Stimulated activated CD8-positive, alpha-beta memory T cell treated with anti-CD3 and anti-CD28 coated beads, Interleukin-7, amount 100 ng/mL, for 4 hours (primary cell): ENCODE results near the gene STK10.

ENCODE experiments used
- DNase-seq, 2 donors: peaks; one replicate each; pipeline ENCODE4 v3.0.0-alpha.2; 2020; ENCODE audit warnings: low read depth in 2 of 2

STK10 gene

DNA sequence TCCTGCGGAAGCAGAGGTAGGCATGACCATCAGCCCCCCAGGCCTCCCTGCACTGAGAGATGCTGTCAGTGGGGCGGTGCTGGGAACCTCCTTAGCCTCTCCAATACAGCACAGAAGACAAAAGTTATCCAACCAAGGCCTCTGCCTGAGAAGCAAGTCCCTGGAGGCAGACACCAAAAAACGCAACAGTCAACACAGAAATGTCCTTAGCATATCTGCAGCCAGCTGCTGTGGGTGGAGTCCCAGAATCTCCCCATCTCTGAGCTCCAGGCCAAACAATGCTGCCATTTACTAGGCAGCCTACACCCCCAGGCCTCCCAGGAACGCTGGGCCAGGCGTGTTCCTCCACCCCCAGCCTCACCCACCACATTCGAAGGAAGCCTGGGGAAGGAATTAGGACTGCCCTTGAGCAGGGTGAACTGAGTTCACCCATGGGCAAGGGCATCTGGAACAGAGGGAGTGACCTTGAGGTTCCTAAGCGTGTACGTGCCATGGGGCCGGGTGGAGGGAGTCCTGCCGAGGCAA is 43.7 kb downstream of the STK10 start:
- DNase-seq, result no peak

DNA sequence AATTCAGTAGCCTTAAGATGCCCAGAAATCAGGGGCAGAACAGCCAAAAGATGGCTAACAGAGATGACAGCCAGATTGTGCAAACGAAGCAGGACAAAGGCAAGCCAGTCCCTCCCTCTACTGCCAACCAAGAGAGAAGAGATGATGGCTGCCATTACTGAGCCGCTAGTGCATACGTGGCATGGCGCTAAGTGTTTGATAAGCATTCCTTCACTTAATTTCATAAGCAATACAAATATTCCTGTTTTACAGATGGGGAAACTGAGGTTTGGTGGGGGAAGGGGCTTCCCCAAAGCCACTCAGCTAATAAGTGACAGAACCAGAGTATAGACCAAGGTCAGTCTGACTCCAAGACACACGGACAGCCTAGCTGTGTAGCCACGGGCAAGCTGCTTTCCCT is 44.1 kb downstream of the STK10 start:
- DNase-seq, result no peak

DNA sequence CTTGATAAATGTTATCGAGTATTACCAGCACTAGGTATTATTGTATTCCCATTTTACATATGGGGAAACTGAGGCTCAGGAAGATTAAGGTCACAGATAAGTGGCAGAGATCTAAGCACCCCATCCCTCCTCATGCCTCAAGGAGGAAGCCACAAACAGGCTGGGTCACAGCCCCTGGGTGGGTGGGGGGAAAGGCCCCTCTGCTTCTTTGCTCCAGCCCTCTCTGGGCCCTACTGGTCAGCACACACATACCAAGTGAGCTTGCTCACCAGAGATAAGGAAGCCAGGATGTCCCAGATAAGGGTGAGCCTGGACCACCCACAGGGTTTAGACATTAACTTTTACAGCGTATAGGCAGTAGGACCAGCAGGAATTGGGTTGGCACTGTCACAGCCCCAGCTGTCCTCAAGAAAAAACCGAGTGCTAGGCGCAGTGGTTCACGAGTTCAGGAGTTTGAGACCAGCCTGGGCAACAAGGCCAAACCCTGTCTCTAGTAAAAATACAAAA is 45.3 kb downstream of the STK10 start:
- DNase-seq, result no peak

DNA sequence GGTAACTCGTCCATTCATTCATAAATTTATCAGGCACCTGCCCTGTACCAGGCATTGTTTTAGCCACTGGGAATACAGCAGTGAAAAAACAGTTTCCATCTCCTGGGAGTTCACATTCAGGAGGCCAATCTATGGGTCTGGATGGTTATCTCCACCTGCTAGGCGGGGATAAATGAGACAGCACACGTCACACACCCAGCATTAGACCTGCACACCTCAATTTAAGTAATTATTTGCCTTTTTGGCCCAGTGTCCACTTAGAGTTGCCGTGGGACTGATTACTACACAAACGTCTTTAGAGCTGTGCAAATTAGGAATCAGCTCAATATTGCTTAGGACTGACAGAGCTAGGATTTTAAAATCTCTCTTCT is 46.1 kb downstream of the STK10 start:
- no peak for DNase-seq

DNA sequence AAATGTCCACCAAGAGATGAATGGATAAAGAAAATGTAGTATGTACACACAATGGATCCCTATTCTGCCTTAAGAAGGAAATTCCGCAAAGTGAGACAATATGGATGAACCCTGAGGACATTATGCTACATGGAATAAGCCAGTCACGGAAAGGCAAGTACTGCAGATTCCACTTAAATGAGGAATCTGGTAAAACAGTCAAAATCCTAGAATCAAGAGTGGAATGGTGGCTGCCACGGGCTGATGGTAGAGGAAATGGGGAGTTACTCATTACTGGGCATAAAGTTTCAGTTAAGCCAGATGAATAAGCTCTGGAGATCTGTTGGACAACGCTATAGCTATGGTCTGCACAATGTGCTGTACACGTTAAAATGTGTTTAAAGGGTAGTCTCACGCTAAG is 47.2 kb downstream of the STK10 start:
- no peak for DNase-seq

DNA sequence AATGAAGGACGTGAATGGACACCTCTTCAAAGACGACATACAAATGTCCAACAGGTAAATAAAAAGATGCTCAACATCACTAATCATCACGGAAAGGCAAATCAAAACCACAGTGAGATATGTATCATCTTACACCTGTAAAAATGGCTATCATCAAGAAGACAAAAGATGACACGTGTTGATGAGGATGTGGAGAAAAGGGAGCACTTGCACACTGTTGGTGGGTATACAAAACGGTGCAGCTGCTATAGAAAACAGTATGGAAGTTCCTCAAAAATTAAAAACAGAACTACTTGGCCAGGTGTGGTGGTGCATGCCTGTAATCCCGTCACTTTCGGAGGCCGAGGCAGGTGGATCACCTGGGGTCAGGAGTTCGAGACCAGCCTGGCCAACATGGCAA is 47.9 kb downstream of the STK10 start:
- DNase-seq, result no peak

DNA sequence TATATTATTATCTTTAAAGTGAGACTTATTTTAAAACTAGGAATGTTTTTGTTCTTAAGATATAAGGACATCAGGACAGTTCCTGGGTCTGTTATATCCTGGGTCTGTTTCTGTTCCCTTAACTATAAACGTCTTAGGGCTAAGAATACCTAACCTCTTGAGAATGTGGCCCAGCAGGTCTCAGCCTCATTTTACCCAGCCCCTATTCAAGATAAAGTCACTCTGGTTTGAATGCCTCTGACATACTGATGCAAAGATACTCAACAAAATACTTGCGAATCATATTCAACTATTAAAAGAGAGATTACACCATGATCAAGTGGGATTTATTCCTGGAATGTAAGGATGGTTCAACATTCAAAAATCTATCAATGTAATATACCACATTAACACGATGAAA is 51.0 kb downstream of the STK10 start:
- no peak for DNase-seq

DNA sequence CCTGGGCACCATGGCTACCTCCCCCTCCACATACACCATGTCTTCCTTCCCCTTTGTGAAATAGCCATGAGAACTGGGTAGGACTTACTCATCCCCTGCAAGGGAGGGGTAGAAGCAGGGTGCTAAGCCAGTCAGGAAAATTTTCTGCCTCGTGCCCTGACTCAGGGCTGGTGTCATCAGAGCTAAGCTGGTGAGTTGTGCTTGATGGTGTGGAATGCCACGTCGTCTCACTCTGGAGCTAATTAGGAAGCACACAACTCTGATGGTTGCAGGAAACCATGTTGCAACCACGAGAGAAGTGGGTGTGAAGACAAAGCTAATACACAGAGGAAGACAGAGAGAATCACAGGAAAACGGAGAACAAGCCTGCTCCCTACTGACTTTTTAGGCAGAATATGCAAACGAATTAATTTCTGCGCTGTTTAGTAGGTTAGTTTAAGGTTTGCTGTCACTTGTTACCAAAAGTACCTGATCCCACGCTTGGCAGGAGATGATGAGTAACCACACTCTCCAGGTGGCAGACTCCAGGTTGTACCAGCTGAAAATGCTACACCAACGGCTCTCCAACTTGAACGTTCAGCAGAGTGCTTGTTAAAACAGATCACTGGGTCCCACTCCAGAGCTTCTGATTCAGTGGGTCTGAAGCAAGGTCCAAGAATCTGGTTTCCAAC is 54.5 kb downstream of the STK10 start:
- peak in 1 of 2 donors; percentile 53 for DNase-seq

DNA sequence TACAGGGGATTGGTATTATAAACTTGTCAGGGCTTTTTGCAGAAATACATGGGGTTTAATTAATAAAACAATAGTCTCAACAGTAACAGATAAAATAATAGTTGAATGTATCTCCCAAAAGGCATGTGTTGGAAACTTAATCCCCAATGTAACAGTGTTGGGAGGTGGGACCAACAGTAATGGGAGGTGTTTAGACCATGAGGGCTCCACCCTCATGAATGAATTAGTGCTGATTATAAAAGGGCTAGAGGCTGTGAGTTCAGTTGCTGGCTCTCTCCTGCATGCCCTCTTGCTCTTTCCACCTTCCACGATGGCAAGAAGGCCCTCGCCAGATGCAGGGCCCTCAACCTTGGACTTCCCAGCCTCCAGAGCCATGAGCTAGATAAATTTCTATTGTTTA is 56.3 kb downstream of the STK10 start:
- no peak for DNase-seq

DNA sequence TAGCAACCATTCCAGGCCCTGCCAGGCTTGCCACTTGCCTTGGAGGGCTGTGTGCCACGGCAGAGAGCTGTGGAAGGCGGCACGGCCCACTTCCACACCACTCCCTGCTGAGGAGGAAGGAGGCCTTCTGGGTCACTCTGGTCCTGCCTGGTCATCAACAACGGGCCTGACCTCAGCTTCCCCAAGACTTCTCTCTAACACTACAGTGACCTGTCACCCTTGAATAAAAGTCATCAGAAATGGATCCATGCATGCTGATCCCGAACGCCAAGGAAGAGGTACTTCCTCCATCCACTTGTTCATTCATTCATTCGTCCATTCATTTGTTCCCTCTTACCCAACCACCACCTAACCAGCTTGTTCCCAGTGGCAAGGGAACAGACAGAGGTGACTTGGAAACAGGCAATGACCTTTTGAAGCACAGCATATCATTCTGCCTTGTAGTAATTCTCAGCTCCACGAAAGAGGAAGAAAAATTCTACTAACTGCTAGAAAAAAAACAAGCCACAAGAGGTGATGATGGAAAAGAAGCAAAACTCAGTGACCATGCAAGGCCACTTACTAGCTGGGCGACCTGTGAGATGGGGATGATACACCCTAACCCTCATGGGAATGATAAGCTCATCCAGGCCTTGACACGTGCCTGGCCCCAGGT is 58.6 kb downstream of the STK10 start:
- DNase-seq, result no peak

DNA sequence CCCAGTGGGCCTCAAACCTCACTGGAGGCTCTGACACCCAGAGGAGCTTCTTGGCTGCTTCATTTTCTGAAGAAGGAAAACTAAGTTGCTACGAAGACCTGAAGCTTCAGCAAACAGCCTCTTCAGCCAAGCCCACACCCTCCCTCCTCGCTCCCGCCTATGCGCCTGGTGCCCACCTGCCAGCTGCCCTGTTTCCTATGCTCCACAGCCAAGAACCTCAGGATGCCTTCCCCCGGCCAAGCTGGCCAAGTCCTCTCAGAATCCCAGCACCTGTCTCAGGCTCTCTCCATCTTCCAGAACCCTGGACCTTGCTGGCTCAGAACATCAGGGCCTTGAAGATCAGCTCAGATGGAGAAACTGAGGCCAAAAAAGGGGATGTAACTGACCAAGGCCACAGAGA is 60.4 kb downstream of the STK10 start:
- no peak for DNase-seq

DNA sequence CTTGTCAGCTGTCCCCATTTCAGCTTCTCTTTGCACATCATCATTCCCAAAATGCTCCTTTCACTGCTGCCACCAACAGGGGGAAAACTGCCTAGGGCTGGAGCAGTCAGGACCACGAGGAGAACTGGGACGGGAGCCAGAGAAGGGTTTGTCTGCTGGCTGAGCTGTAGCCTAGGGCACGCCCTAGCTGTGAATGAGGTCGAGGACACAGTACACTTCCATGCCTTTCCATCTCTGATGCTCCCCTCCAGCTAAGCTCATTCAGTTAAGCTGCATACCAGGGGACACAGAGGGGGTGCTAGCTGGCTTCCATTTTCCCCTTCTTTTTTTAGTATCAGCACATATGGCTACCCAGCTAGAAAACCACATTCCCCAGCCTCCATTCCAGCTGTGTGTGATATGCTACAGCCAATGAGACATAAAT is 64.7 kb downstream of the STK10 start:
- DNase-seq, result no peak

DNA sequence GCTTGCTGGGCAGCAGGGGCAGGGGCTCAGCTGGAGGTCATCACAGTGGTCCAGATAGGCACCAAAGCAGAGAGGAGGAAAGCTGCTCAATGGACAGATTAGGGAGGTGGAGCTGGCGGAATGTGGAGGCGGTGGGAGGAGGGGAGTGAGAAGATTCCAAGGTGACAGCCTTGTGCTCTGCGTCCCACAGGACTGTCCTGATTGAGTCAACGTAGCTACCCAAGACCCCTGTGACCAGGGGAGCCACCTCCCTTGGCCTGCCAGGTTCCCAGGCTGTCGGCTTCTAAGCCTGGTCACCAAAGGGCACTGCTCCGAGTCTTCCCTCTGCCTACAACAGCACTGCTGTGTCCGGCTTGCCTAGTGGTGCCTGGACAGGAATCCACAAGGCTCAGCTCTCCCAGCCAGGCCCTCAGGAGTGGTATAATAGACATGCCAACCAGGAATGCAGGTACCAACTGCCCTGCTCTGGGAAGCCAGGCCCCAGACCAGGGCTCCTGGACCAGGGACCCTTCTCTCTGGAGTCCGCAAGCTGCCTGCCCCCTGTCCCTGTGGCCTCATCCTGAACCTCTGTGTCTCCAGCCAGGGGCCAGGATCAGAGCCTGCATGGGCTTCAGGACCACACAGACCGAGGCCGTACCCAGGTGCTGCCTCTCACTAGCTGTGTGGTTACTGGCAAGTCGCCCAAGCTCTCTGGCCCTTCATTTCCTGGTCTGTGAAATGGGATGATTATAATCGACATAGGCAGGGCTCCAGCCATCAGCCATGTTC is 67.9 kb downstream of the STK10 start:
- no peak for DNase-seq

DNA sequence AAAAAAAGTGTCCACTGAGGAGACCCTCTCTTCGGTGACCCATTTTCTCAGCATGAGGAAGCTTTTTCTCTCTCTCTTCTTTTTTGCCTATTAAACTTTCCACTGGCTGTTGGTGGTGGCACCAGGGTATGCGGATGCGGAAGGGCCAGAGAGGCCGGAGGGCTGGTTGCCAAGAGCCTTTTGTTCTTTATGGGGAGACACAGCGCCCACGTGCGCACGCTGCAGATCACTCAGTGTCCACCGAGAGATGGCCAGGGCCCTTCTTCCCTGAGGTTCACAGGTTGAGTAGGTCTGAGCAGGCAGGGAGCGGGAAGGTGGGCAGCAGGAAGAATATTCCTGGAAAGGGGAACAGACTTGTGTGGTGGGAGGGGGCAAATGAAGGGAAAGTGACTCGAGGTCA is 69.1 kb downstream of the STK10 start:
- DNase-seq, result no peak

DNA sequence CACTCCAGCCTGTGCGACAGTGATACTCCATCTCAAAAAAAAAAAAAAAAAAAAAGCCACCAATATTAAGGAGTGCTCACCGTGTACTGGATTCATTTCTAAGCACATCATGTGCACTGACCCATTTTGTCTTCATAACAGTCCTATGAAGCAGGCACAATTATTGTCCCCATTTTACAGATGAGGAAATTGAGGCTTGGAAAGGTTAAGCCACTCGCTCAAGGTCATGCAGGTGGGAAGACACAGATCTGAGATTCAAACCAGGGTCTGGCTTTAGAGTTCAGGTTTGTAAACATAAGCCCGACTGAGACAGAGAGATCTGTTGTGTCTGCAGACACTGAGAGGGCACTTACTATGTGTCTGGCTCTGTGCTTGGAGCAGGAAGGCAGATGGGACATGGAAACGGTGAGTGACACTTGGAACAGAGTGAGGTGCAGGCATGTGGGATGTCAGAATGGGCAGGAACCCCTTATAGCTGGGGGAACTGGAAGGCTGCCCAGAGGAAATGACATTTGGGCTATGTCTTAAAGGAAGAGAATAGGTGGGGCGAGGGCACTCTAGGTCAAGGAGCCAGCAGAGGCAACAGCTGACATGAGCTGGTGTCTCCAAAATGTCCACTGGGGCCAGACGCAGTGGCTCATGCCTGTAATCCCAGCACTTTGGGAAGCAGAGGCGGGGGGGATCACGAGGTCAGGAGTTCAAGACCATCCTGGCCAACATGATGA is 69.9 kb downstream of the STK10 start:
- no peak for DNase-seq

DNA sequence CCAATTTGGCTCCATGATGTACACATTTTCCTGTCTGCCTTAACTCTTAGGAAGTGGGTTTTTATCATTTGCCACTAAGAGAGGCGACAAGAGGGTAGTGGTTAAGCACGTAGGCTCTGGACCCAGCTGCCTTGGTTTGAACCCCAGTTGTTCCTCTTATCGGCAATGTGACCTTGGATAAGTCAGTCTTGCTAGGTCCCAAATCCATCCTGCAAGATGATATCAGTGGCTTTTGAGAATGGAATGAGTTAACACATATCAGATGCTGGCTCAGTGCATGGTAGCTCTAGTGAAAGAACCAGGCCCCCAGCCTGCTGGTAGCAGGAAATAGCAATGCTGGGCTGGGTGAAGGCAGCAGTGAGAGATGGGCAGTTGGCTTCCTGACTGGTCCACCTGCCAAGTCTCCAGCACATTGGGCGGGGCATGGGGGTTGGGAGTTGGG is 72.5 kb downstream of the STK10 start:
- DNase-seq, result no peak

DNA sequence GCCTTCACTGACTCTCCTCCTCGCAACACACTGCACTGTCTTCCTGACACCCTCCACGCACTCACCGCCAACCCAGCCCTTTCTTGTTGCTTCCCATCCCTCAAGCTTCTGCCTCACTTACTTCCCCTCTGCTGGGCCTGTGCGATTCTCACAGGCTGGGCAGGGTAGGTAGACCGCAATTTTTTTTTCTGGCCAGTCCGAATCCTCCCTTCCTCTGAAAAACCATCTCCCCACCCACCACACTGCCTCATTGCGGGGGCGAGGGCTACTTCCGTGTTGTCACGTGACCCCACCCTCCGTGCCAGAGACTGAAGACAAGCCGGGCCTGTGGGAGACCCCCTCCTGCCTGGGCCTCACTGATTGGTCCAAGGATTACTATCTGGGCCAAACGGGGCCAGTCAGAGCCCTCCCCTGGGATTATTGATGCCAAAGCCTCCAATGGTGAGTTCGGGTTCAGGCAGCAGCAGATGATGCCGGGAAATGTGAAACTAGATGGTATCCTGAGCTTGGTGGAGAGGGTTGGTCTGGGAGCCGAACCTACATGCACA is 73.1 kb downstream of the STK10 start:
- peak; percentile 72 to 77 for DNase-seq

DNA sequence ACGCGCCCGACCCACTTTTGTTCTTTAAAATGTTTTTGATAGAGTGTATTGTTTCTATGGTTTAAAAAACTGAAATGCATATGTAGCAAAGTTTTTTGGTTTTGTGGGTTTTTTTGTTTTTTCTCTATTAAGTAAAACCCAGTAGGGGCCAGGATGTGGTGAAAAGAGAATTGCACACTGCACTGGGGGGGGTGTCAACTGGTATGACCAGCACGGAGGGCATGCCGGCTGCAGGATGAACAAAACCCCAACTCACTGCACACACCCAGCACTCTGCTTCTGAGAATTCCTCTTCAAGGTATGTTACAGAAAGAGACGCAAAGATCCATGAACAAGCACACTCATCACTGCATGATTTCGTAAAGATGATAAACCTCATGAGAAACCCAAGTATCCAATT is 75.0 kb downstream of the STK10 start:
- DNase-seq, result peak; percentile 54 to 68

DNA sequence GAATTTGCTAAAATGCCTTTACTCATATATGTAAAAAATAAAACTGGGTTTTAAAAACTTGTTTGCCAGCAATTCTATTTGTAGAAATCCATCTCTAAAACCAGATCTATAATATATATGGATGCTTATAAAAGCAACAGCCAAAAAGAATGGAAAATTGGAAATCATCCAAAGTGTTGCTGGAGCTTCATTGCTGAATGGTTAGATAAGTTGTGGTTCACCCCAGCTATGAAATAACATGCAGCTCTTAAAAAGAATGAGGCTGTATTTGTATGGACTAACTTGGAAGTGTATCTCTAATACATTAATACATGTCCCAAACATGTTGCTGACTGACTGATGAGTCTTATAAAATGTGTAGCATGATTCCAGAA is 76.2 kb downstream of the STK10 start:
- no peak for DNase-seq

DNA sequence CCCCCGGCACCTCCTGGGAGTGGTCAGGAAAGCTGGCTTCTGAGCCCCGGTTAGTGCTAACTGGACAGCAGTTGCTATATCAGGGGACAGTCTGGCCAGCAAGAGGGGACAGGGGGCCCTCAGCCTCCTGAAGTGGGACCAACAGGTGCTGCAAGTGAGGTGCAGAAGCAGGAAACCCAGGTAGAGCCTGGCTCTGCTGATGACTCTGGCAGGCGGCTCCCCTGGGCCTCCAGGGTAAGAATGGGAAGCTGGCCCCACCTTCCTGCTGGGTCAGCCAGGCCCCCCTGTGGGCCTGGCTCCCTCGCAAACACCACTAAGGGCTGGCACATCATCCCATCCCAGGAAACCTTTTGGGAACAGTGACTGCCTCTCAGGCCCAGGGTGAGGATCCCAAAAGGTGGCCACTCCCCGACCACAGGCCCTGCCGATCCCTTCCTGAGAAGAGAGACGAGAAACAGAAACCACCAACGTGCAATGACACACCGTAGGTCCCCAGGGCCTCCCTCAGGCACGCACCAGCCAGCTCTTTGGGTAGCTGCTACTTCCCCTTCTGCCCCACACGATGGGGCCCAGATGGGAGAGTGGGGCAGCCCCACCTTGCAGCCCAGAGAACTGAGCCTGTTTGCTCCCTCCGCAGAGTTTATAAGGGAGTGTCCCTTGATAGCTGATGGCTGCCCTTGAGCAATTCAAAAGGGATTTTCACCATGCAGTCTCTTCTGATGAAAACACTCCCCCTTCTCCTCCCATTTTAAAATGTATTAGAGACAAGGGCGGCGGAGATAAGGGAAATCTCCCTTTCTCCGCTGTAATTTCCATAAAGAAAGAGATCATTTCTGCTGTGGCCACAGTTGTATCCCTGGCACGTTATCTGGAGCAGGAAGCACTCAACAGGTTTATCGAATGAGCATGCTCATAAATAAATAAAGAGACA is 76.8 kb downstream of the STK10 start:
- peak; percentile 62 to 75 for DNase-seq
